IMR-90 (cell line): Measurements from ENCODE around the gene COTL1. TPM values are rescaled to one million over a fixed set of nuclear protein-coding genes. Genes with fewer than 3 reads are reported as not detected.

ENCODE experiments used
- ATAC-seq: fragments of 200-7000 bp; cut with Tn5 transposase; 2 replicates; pipeline ENCODE4 v1.9.1; 2020; ENCODE audit warnings: low read depth, mild to moderate bottlenecking, moderate library complexity
- BruUV-seq: library from RNA; stranded (reverse); fragments of 400-500 nt; replicated peaks from 2 replicates; lab custom pipeline; 2021; lab: Mats Ljungman, UMichigan
- CTCF ChIA-PET: fragments of 300-600 bp; formaldehyde crosslinking; extraction: SDS; loops from one replicate; lab custom pipeline; 2021; ENCODE audit warnings: antibody characterized with exemption; lab: Yijun Ruan, JAX
- POLR2A ChIA-PET: fragments of 300-600 bp; sonication (Branson Sonifier 250); formaldehyde crosslinking; loops from one replicate; lab custom pipeline; 2022; ENCODE audit warnings: antibody characterized with exemption; ENCODE audit not compliant: unreplicated experiment; lab: Charles Lee
- DNase-seq: peaks from one replicate; pipeline ENCODE4 v3.0.0; 2013
- H2AFZ ChIP-seq: replicated peaks from 2 replicates; pipeline ENCODE3; 2013; ENCODE audit warnings: low read length, mild to moderate bottlenecking; ENCODE audit not compliant: poor library complexity
- H2AK5ac ChIP-seq: 2 replicates; pipeline ENCODE4 v1.6.1; 2013; ENCODE audit warnings: low read depth, low read length, inconsistent platforms
- H2AK9ac ChIP-seq: replicated peaks from 2 replicates; pipeline ENCODE3; 2013; ENCODE audit warnings: mild to moderate bottlenecking, low read depth, low read length, moderate library complexity; ENCODE audit not compliant: poor library complexity
- H2BK120ac ChIP-seq: 2 replicates; pipeline ENCODE4 v1.6.1; 2013; ENCODE audit warnings: low read depth, low read length, inconsistent platforms
- H2BK15ac ChIP-seq: 3 replicates; pipeline ENCODE4 v1.6.1; 2013; ENCODE audit warnings: low read depth, low read length, inconsistent platforms
- H2BK20ac ChIP-seq: 2 replicates; pipeline ENCODE4 v1.6.1; 2013; ENCODE audit warnings: low read depth, mild to moderate bottlenecking, inconsistent platforms, low read length, moderate library complexity
- H2BK5ac ChIP-seq: 2 replicates; pipeline ENCODE4 v1.6.1; 2013; ENCODE audit warnings: mild to moderate bottlenecking, low read depth, low read length, inconsistent platforms; ENCODE audit not compliant: poor library complexity, severe bottlenecking
- H3K14ac ChIP-seq: replicated peaks from 2 replicates; pipeline ENCODE4 v1.6.1; 2013; ENCODE audit warnings: low read depth, low read length, inconsistent platforms
- H3K18ac ChIP-seq: 2 replicates; pipeline ENCODE4 v1.6.1; 2013; ENCODE audit warnings: low read depth, low read length, control low read depth
- H3K23ac ChIP-seq: 2 replicates; pipeline ENCODE4 v1.6.1; 2013; ENCODE audit warnings: low read depth, low read length, inconsistent platforms
- H3K27ac ChIP-seq: 2 replicates; pipeline ENCODE4 v1.5.1; 2013; ENCODE audit warnings: mild to moderate bottlenecking, control low read depth, low read length; ENCODE audit not compliant: insufficient read depth
- H3K27me3 ChIP-seq: 2 replicates; pipeline ENCODE4 v1.6.1; 2013; ENCODE audit warnings: low read length; ENCODE audit not compliant: control insufficient read depth, insufficient read depth
- H3K36me3 ChIP-seq: 2 replicates; pipeline ENCODE4 v1.6.1; 2013; ENCODE audit warnings: low read length, mixed read lengths; ENCODE audit not compliant: control insufficient read depth, insufficient read depth
- H3K4ac ChIP-seq: 2 replicates; pipeline ENCODE4 v1.6.1; 2013; ENCODE audit warnings: low read depth, low read length, inconsistent platforms
- H3K4me1 ChIP-seq: 2 replicates; pipeline ENCODE4 v1.6.1; 2013; ENCODE audit warnings: low read length, mixed read lengths; ENCODE audit not compliant: control insufficient read depth, insufficient read depth
- H3K4me2 ChIP-seq: 2 replicates; pipeline ENCODE4 v1.6.1; 2013; ENCODE audit warnings: low read depth, mild to moderate bottlenecking, control low read depth, low read length, moderate library complexity
- H3K4me3 ChIP-seq: 2 replicates; pipeline ENCODE4 v1.5.1; 2013; ENCODE audit warnings: low read depth, mild to moderate bottlenecking, control low read depth, low read length, moderate library complexity; ENCODE audit not compliant: insufficient read depth
- H3K56ac ChIP-seq: 2 replicates; pipeline ENCODE4 v1.6.1; 2013; ENCODE audit warnings: low read length, inconsistent platforms; ENCODE audit not compliant: insufficient read depth; ENCODE audit errors: extremely low read depth
- H3K79me1 ChIP-seq, 2 experiments: 2 replicates each; pipeline ENCODE4 v1.6.1; 2013; ENCODE audit warnings: low read length in 2 of 2, inconsistent platforms in 1 of 2, low read depth in 1 of 2
- H3K9ac ChIP-seq: 2 replicates; pipeline ENCODE4 v1.6.1; 2013; ENCODE audit warnings: low read depth, low read length, control low read depth
- H3K9me1 ChIP-seq: 2 replicates; pipeline ENCODE4 v1.6.1; 2013; ENCODE audit warnings: low read length, inconsistent platforms; ENCODE audit not compliant: insufficient read depth
- H3K9me3 ChIP-seq: 2 replicates; pipeline ENCODE4 v1.6.1; 2013; ENCODE audit warnings: low read length; ENCODE audit not compliant: control insufficient read depth, insufficient read depth
- H4K20me1 ChIP-seq: 2 replicates; pipeline ENCODE4 v1.6.1; 2013; ENCODE audit warnings: low read length, inconsistent platforms; ENCODE audit not compliant: insufficient read depth
- H4K5ac ChIP-seq: 2 replicates; pipeline ENCODE4 v1.6.1; 2013; ENCODE audit warnings: mild to moderate bottlenecking, low read depth, low read length, control low read depth
- H4K8ac ChIP-seq, 2 experiments: 2 replicates each; pipeline ENCODE4 v1.6.1; 2013; ENCODE audit warnings: low read depth in 2 of 2, low read length in 2 of 2, control low read depth in 1 of 2, inconsistent platforms in 1 of 2
- H4K91ac ChIP-seq: 2 replicates; pipeline ENCODE4 v1.6.1; 2013; ENCODE audit warnings: low read depth, low read length, inconsistent platforms; ENCODE audit not compliant: insufficient read depth
- BHLHE40 ChIP-seq: fragments of 150-350 bp; IDR thresholded peaks from 2 replicates; pipeline ENCODE4 v1.6.1; 2016; ENCODE audit warnings: mild to moderate bottlenecking, low read depth, low read length
- CEBPB ChIP-seq: IDR thresholded peaks from 2 replicates; pipeline ENCODE4 v1.6.1; 2012; ENCODE audit warnings: low read depth, low read length, improper control_type of control experiment
- MAFK ChIP-seq: IDR thresholded peaks from 2 replicates; pipeline ENCODE4 v1.6.1; 2012; ENCODE audit warnings: low read depth, low read length, improper control_type of control experiment
- MAZ ChIP-seq: IDR thresholded peaks from 2 replicates; pipeline ENCODE4 v1.6.1; 2012; ENCODE audit warnings: low read depth, mild to moderate bottlenecking, low read length, improper control_type of control experiment, moderate library complexity, borderline replicate concordance
- MXI1 ChIP-seq: IDR thresholded peaks from 2 replicates; pipeline ENCODE4 v1.6.1; 2012; ENCODE audit warnings: low read depth, mild to moderate bottlenecking, low read length, moderate library complexity, borderline replicate concordance
- NFE2L2 ChIP-seq: fragments of 150-350 bp; IDR thresholded peaks from 2 replicates; pipeline ENCODE4 v1.6.1; 2016; ENCODE audit warnings: low read depth, mild to moderate bottlenecking, low read length
- POLR2A ChIP-seq: IDR thresholded peaks from 2 replicates; pipeline ENCODE4 v1.6.1; 2012; ENCODE audit warnings: mild to moderate bottlenecking, low read depth, low read length
- RCOR1 ChIP-seq: IDR thresholded peaks from 2 replicates; pipeline ENCODE4 v1.6.1; 2012; ENCODE audit warnings: mild to moderate bottlenecking, low read length, improper control_type of control experiment; ENCODE audit not compliant: insufficient replicate concordance
- RFX5 ChIP-seq: IDR thresholded peaks from 2 replicates; pipeline ENCODE4 v1.8.0; 2012; ENCODE audit warnings: low read depth, mild to moderate bottlenecking, low read length, moderate library complexity
- SMC3 ChIP-seq: fragments of 150-350 bp; IDR thresholded peaks from 2 replicates; pipeline ENCODE4 v1.6.1; 2016; ENCODE audit warnings: low read depth, mild to moderate bottlenecking, antibody characterized with exemption, low read length, moderate library complexity
- WGBS, 2 experiments: methylation state at CpG; one replicate each; pipeline versions ENCODE4 v1.1.5 to v1.1.7; 2013; ENCODE audit warnings: missing lambda C conversion rate in 2 of 2; ENCODE audit not compliant: insufficient read length in 1 of 2; ENCODE audit errors: extremely low coverage in 2 of 2; 5-methylcytosine and 5-hydroxymethylcytosine counted together
- dilution Hi-C: fragments of 300-500 bp; cut with HindIII; formaldehyde crosslinking; loops from one replicate; pipeline ENCODE4 v1.14.3; 2018; ENCODE audit warnings: low sequenced_read_pairs; ENCODE audit not compliant: unreplicated experiment
- in situ Hi-C: fragments of 300-500 bp; cut with MboI; formaldehyde crosslinking; loops from 3 replicates; pipeline ENCODE4 v1.14.3; 2019; ENCODE audit warnings: low sequenced_read_pairs, inconsistent platforms, mixed read lengths
- intact Hi-C: fragments of 100-400 bp; cut with micrococcal nuclease; formaldehyde crosslinking; loops from 2 replicates; pipeline ENCODE4 v1.10.0; 2022
- polyA plus RNA-seq, 3 experiments: library from polyadenylated mRNA; depleted of rRNA; stranded (reverse); fragments of >200 nt; gene quantifications; 2 replicates each; pipeline ENCODE4 v1.2.3, GENCODE V29; 2012; ENCODE audit warnings: low replicate concordance in 1 of 3
- total RNA-seq: library from RNA; depleted of rRNA; stranded (reverse); fragments of >200 nt; gene quantifications from 2 replicates; pipeline ENCODE4 v1.2.3, GENCODE V29; 2012
- TF ChIP-seq, protein P1 (sequence below): conservative IDR thresholded peaks from 2 replicates; pipeline ENCODE4 v1.5.1; 2012; ENCODE audit warnings: mild to moderate bottlenecking, low read depth, low read length, improper control_type of control experiment
- TF ChIP-seq, protein P2 (sequence below): fragments of 150-350 bp; IDR thresholded peaks from 2 replicates; pipeline ENCODE4 v1.6.1; 2016; ENCODE audit warnings: low read depth, mild to moderate bottlenecking, low read length, moderate library complexity, borderline replicate concordance
- TF ChIP-seq, protein P3 (sequence below): fragments of 150-350 bp; IDR thresholded peaks from 2 replicates; pipeline ENCODE4 v1.6.1; 2017; ENCODE audit warnings: mild to moderate bottlenecking, antibody characterized with exemption, low read length, low read depth

Gene COTL1
- total and polyA plus RNA-seq, 2 of the 4 experiments (the other 2 are of a cell fraction): 144 to 258 TPM

DNA sequence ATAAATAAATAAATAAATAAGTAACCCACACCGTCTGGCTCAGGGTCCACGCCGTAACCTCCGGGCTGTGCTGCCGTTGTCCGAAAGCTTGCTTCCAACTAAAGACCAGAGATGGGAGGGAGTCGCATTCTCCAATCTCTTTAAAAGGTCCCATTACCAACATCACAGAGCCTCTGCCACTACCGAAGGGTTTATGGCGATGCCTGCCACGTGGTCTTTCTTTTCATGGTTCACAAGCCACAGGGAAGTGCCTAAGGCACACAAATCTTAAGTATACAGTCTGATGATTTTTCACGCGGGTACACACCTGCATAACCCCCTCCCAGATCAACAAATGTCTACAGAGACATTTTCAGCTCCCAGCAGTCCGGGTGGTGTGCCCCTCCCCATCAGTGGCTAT lies 1.4 kb downstream of the COTL1 start:
- H3K18ac ChIP-seq: 0 out of 2 replicates have a peak overlapping the region, but pooled peaks have one; percentile 6
- H3K27me3 ChIP-seq: no peaks in the 10 kb centered on the region
- peak overlapping the region; percentile 83 for H2AK5ac ChIP-seq
- in situ Hi-C loops: no loop called here
- peak overlapping the region; percentile 96 for H3K14ac ChIP-seq
- peaks cover 9 to 61% of the 10 kb centered on the region in 2 experiments for H3K79me1 ChIP-seq
- H2AFZ ChIP-seq: peak overlapping the region; percentile 13
- BruUV-seq: TSS peak; percentile 44
- ATAC-seq (no peak), DNase-seq (no peak)
- peaks cover 31% of the 10 kb centered on the region for H3K4me1 ChIP-seq
- no peak overlapping the region for H4K5ac ChIP-seq
- H3K4me2 ChIP-seq: peak overlapping the region; percentile 96
- H4K8ac ChIP-seq: peak overlapping the region in 1 of 2 experiments; percentile 54; a peak in 2 of 4 replicates
- WGBS, 2 experiments: no CpG with 5 or more reads among the region's 13 CpGs
- H3K9ac ChIP-seq: peak overlapping the region; percentile 89
- ChIA-PET CTCF (no interaction called here), POLR2A (no interaction called here)
- H2BK20ac ChIP-seq: peak overlapping the region; percentile 21; the same call in 1 of the 2 replicates
- dilution Hi-C loops: no loop called here
- peaks cover 38% of the 10 kb centered on the region for H3K9me1 ChIP-seq
- peak overlapping the region; percentile 66 for H4K91ac ChIP-seq
- TF ChIP-seq, protein P1, sequence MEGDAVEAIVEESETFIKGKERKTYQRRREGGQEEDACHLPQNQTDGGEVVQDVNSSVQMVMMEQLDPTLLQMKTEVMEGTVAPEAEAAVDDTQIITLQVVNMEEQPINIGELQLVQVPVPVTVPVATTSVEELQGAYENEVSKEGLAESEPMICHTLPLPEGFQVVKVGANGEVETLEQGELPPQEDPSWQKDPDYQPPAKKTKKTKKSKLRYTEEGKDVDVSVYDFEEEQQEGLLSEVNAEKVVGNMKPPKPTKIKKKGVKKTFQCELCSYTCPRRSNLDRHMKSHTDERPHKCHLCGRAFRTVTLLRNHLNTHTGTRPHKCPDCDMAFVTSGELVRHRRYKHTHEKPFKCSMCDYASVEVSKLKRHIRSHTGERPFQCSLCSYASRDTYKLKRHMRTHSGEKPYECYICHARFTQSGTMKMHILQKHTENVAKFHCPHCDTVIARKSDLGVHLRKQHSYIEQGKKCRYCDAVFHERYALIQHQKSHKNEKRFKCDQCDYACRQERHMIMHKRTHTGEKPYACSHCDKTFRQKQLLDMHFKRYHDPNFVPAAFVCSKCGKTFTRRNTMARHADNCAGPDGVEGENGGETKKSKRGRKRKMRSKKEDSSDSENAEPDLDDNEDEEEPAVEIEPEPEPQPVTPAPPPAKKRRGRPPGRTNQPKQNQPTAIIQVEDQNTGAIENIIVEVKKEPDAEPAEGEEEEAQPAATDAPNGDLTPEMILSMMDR: no peak
- TF ChIP-seq NFE2L2: no peak
- no peak for TF ChIP-seq MAZ
- peak; percentile 23; the same call in 1 of the 2 replicates for TF ChIP-seq POLR2A
- TF ChIP-seq, protein P2, sequence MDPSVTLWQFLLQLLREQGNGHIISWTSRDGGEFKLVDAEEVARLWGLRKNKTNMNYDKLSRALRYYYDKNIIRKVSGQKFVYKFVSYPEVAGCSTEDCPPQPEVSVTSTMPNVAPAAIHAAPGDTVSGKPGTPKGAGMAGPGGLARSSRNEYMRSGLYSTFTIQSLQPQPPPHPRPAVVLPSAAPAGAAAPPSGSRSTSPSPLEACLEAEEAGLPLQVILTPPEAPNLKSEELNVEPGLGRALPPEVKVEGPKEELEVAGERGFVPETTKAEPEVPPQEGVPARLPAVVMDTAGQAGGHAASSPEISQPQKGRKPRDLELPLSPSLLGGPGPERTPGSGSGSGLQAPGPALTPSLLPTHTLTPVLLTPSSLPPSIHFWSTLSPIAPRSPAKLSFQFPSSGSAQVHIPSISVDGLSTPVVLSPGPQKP: no peak
- TF ChIP-seq RFX5: no peak
- no peak for TF ChIP-seq MAFK
- TF ChIP-seq SMC3: no peak
- no peak for TF ChIP-seq BHLHE40
- no peak for TF ChIP-seq RCOR1
- no peak for TF ChIP-seq CEBPB
- TF ChIP-seq MXI1: peak; percentile 92
- TF ChIP-seq, protein P3, sequence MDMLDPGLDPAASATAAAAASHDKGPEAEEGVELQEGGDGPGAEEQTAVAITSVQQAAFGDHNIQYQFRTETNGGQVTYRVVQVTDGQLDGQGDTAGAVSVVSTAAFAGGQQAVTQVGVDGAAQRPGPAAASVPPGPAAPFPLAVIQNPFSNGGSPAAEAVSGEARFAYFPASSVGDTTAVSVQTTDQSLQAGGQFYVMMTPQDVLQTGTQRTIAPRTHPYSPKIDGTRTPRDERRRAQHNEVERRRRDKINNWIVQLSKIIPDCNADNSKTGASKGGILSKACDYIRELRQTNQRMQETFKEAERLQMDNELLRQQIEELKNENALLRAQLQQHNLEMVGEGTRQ: peak; percentile 47; the same call in 1 of the 2 replicates
- peak overlapping the region; percentile 70; the same call in 1 of the 2 replicates for H3K56ac ChIP-seq
- H4K20me1 ChIP-seq: peaks cover 63% of the 10 kb centered on the region
- H3K23ac ChIP-seq: peak overlapping the region; percentile 98
- H3K9me3 ChIP-seq: no peaks in the 10 kb centered on the region
- peak overlapping the region; percentile 78 for H3K4ac ChIP-seq
- peak overlapping the region; percentile 90 for H3K4me3 ChIP-seq
- H3K27ac ChIP-seq: peak overlapping the region; percentile 88
- peak overlapping the region; percentile 16; the same call in 1 of the 2 replicates for H2BK120ac ChIP-seq
- intact Hi-C loops: loop anchor here (10.0 kb wide), 1 partner anchor 322 kb away; the partner anchor contains the start of gene WFDC1
- peaks cover 29% of the 10 kb centered on the region for H3K36me3 ChIP-seq
- H2BK15ac ChIP-seq: no peak overlapping the region; the same call in 2 of the 3 replicates
- H2AK9ac ChIP-seq: peak overlapping the region; percentile 94
- peak overlapping the region; percentile 90 for H2BK5ac ChIP-seq
